H1 (cell line): ENCODE results near the gene MICU1. TPM values are rescaled to one million over a fixed set of nuclear protein-coding genes. Genes with fewer than 3 reads are reported as not detected.
"Not testable (repeated sequence)": the region's sequence is repeated elsewhere in the genome, so short reads cannot be mapped to it uniquely, and the experiment has no call there.

ENCODE experiments used
- CTCF ChIA-PET: fragments of 300-600 bp; sonication (Branson Sonifier 250); formaldehyde crosslinking; loops from one replicate; lab custom pipeline; 2021; ENCODE audit not compliant: partially characterized antibody; lab: Charles Lee
- POLR2A ChIA-PET: fragments of 300-600 bp; sonication (Branson Sonifier 250); formaldehyde crosslinking; loops from one replicate; lab custom pipeline; 2021; ENCODE audit warnings: inconsistent platforms; ENCODE audit not compliant: partially characterized antibody; lab: Charles Lee
- DNase-seq, 2 experiments: peaks; one replicate each; pipeline versions ENCODE4 v3.0.0 to v3.0.0-alpha.2; 2010 to 2022; ENCODE audit warnings: low spot score in 2 of 2, low read depth in 1 of 2, mixed read lengths in 1 of 2
- FAIRE-seq: peaks from 2 replicates; lab custom pipeline; 2011; peaks lifted over from hg19 to GRCh38; lab: Jason Lieb, UNC
- H2AFZ ChIP-seq: 2 replicates; pipeline ENCODE4 v1.8.1; 2012; ENCODE audit warnings: low read length, inconsistent platforms
- H2AK5ac ChIP-seq: 2 replicates; pipeline ENCODE4 v1.6.1; 2013; ENCODE audit warnings: low read depth, low read length
- H2BK120ac ChIP-seq: replicated peaks from 2 replicates; pipeline ENCODE3; 2013; ENCODE audit warnings: low read depth, low read length, inconsistent platforms
- H2BK12ac ChIP-seq: 2 replicates; pipeline ENCODE4 v1.6.1; 2013; ENCODE audit warnings: low read depth, low read length
- H2BK15ac ChIP-seq: 2 replicates; pipeline ENCODE4 v1.6.1; 2013; ENCODE audit warnings: low read length
- H2BK20ac ChIP-seq: 2 replicates; pipeline ENCODE4 v1.6.1; 2013; ENCODE audit warnings: low read length
- H2BK5ac ChIP-seq: 2 replicates; pipeline ENCODE4 v1.6.1; 2013; ENCODE audit warnings: low read depth, low read length
- H3K14ac ChIP-seq: 2 replicates; pipeline ENCODE4 v1.6.1; 2013; ENCODE audit warnings: inconsistent platforms; ENCODE audit not compliant: insufficient read length
- H3K18ac ChIP-seq: 2 replicates; pipeline ENCODE4 v1.6.1; 2013; ENCODE audit warnings: low read length; ENCODE audit errors: extremely low read depth
- H3K23ac ChIP-seq: 2 replicates; pipeline ENCODE4 v1.6.1; 2013; ENCODE audit warnings: inconsistent platforms; ENCODE audit not compliant: insufficient read length
- H3K23me2 ChIP-seq: 2 replicates; pipeline ENCODE4 v1.6.1; 2013; ENCODE audit warnings: low read depth, low read length
- H3K27ac ChIP-seq: 2 replicates; pipeline ENCODE4 v1.6.1; 2011; ENCODE audit warnings: low read depth, low read length, inconsistent platforms
- H3K27me3 ChIP-seq, 4 experiments: replicated peaks in 1 of 4; 1 replicate in 1 of 4; 2 replicates in 3 of 4; pipeline versions ENCODE4 v1.6.1 to v1.8.1; 2011 to 2013; ENCODE audit warnings: low read length in 3 of 4, mild to moderate bottlenecking in 3 of 4, inconsistent platforms in 2 of 4, mixed read lengths in 2 of 4, moderate library complexity in 1 of 4; ENCODE audit not compliant: control insufficient read depth in 3 of 4, insufficient read depth in 3 of 4; ENCODE audit errors: extremely low read depth in 1 of 4
- H3K36me3 ChIP-seq, 4 experiments: 2 replicates each; pipeline versions ENCODE4 v1.6.1 to v1.8.1; 2011 to 2013; ENCODE audit warnings: mild to moderate bottlenecking in 4 of 4, low read length in 3 of 4, moderate library complexity in 2 of 4, control low read depth in 1 of 4, inconsistent platforms in 1 of 4; ENCODE audit not compliant: insufficient read depth in 4 of 4, control insufficient read depth in 2 of 4
- H3K4ac ChIP-seq: replicated peaks from 2 replicates; pipeline ENCODE3; 2013; ENCODE audit warnings: low read length, low read depth, mixed read lengths, inconsistent platforms; ENCODE audit not compliant: insufficient read length
- H3K4me1 ChIP-seq, 4 experiments: replicated peaks in 1 of 4; 1 replicate in 1 of 4; 2 replicates in 3 of 4; pipeline versions ENCODE4 v1.6.1 to v1.8.1; 2011 to 2013; ENCODE audit warnings: low read length in 3 of 4, inconsistent platforms in 2 of 4, mixed read lengths in 1 of 4; ENCODE audit not compliant: insufficient read depth in 4 of 4, control insufficient read depth in 3 of 4
- H3K4me2 ChIP-seq, 2 experiments: 2 replicates each; pipeline versions ENCODE4 v1.6.1 to v1.8.1; 2011 to 2013; ENCODE audit warnings: low read depth in 2 of 2, low read length in 2 of 2, control low read depth in 1 of 2, inconsistent platforms in 1 of 2, mild to moderate bottlenecking in 1 of 2; ENCODE audit not compliant: insufficient read depth in 1 of 2
- H3K4me3 ChIP-seq, 4 experiments: fragments of 200-600, 300-600 bp in 1 of 4; sonication (generic), shearing (Covaris generic), sonication (Bioruptor Twin) in 1 of 4; 2 replicates each; pipeline versions ENCODE4 v1.5.1 to v1.8.1; 2011 to 2016; ENCODE audit warnings: low read length in 4 of 4, low read depth in 3 of 4, control low read depth in 2 of 4, inconsistent platforms in 2 of 4, mild to moderate bottlenecking in 2 of 4, mixed read lengths in 1 of 4, moderate library complexity in 1 of 4; ENCODE audit not compliant: insufficient read depth in 2 of 4; ENCODE audit errors: extremely low read depth in 1 of 4
- H3K56ac ChIP-seq: replicated peaks from 2 replicates; pipeline ENCODE3; 2013; ENCODE audit warnings: low read depth, mild to moderate bottlenecking, mixed read lengths, low read length, inconsistent platforms; ENCODE audit not compliant: insufficient read length
- H3K79me1 ChIP-seq: 2 replicates; pipeline ENCODE4 v1.6.1; 2013; ENCODE audit warnings: low read depth, low read length, control low read depth
- H3K79me2 ChIP-seq, 2 experiments: 2 replicates each; pipeline versions ENCODE4 v1.6.1 to v1.8.1; 2012 to 2013; ENCODE audit warnings: low read length in 2 of 2, mild to moderate bottlenecking in 2 of 2, inconsistent platforms in 1 of 2; ENCODE audit not compliant: insufficient read depth in 2 of 2, control insufficient read depth in 1 of 2
- H3K9ac ChIP-seq, 4 experiments: replicated peaks in 1 of 4; 1 replicate in 1 of 4; 2 replicates in 3 of 4; pipeline versions ENCODE4 v1.6.1 to v1.8.1; 2011 to 2013; ENCODE audit warnings: low read depth in 3 of 4, low read length in 3 of 4, control low read depth in 2 of 4, mild to moderate bottlenecking in 2 of 4, moderate library complexity in 2 of 4, inconsistent platforms in 1 of 4; ENCODE audit errors: extremely low read depth in 1 of 4
- H3K9me3 ChIP-seq, 2 experiments: 2 replicates each; pipeline versions ENCODE4 v1.6.1 to v1.8.1; 2012 to 2013; ENCODE audit warnings: mild to moderate bottlenecking in 2 of 2, moderate library complexity in 2 of 2, control low read depth in 1 of 2, inconsistent platforms in 1 of 2, low read depth in 1 of 2, low read length in 1 of 2, mixed read lengths in 1 of 2; ENCODE audit not compliant: insufficient read depth in 2 of 2
- H4K20me1 ChIP-seq, 2 experiments: replicated peaks in 1 of 2; 2 replicates each; pipeline versions ENCODE3 to v1.8.1; 2011 to 2013; ENCODE audit warnings: inconsistent platforms in 2 of 2, low read length in 2 of 2, mild to moderate bottlenecking in 1 of 2; ENCODE audit not compliant: insufficient read depth in 2 of 2, control insufficient read depth in 1 of 2
- H4K5ac ChIP-seq: 2 replicates; pipeline ENCODE4 v1.6.1; 2013; ENCODE audit warnings: low read length, low read depth, mixed read lengths, inconsistent platforms; ENCODE audit not compliant: insufficient read length
- H4K8ac ChIP-seq: 2 replicates; pipeline ENCODE4 v1.8.0; 2013; ENCODE audit warnings: mild to moderate bottlenecking, moderate library complexity, low read length, inconsistent platforms; ENCODE audit not compliant: insufficient read depth; ENCODE audit errors: extremely low read depth
- H4K91ac ChIP-seq: replicated peaks from 2 replicates; pipeline ENCODE3; 2013; ENCODE audit warnings: low read length, mixed read lengths, inconsistent platforms; ENCODE audit not compliant: insufficient read length
- WGBS, 2 experiments: shearing (Covaris generic) in 1 of 2; methylation state at CpG; one replicate each; pipeline versions ENCODE4 v1.1.6 to v1.1.7; 2013 to 2015; ENCODE audit warnings: low lambda C conversion rate in 2 of 2, mixed read lengths in 2 of 2, inconsistent platforms in 1 of 2, low coverage in 1 of 2, missing lambda C conversion rate in 1 of 2; ENCODE audit not compliant: insufficient replicate concordance in 2 of 2, insufficient coverage in 1 of 2, insufficient read length in 1 of 2; ENCODE audit errors: extremely low coverage in 1 of 2, missing lambda C conversion rate in 1 of 2; 5-methylcytosine and 5-hydroxymethylcytosine counted together
- polyA plus RNA-seq, 7 experiments: library from polyadenylated mRNA; depleted of rRNA in 3 of 7; stranded (reverse) in 5 of 7; unstranded in 2 of 7; fragments of >200 nt in 5 of 7; fragments of 200-250 nt in 2 of 7; gene quantifications; 1 replicate in 5 of 7; 2 replicates in 1 of 7; 4 replicates in 1 of 7; pipeline versions ENCODE4 v1.2.1 to v1.2.3, GENCODE V29; 2011 to 2013; ENCODE audit warnings: missing spikeins in 2 of 7, mixed read lengths in 2 of 7
- total RNA-seq: library from RNA; stranded (reverse); fragmentation: NEBNext Ultra II Directional; extraction: Animal tissue kit (Norgen Biotek cat#: 25700); gene quantifications from 2 replicates; pipeline ENCODE4 v1.2.1, GENCODE V29; 2021

MICU1 gene
- total and polyA plus RNA-seq, 2 of the 8 experiments (the other 6 are each of a cell fraction or from before 2014, with no cell fraction given): 18.0 to 36.7 TPM

DNA sequence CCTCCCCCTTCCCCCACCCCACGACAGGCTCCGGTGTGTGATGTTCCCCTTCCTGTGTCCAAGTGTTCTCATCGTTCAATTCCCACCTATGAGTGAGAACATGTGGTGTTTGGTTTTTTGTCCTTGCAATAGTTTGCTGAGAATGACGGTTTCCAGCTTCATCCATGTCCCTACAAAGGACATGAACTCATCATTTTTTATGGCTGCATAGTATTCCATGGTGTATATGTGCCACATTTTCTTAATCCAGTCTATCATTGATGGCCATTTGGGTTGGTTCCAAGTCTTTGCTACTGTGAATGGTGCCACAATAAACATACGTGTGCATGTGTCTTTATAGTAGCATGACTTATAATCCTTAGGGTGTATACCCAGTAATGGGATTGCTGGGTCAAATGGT lies 48.3 kb upstream of the MICU1 start:
- POLR2A ChIA-PET, H3K9me3 ChIP-seq, H3K27ac ChIP-seq, H3K23me2 ChIP-seq, H2BK12ac ChIP-seq, H3K4ac ChIP-seq, H4K5ac ChIP-seq, H2BK20ac ChIP-seq, H4K20me1 ChIP-seq, H2BK15ac ChIP-seq, H3K4me1 ChIP-seq, H2AK5ac ChIP-seq, H2BK120ac ChIP-seq, H3K4me2 ChIP-seq, H3K79me2 ChIP-seq, FAIRE-seq, DNase-seq, H3K56ac ChIP-seq, H3K14ac ChIP-seq, H2BK5ac ChIP-seq, H3K9ac ChIP-seq, H3K79me1 ChIP-seq, H3K23ac ChIP-seq, H2AFZ ChIP-seq, H4K91ac ChIP-seq, H3K18ac ChIP-seq, H3K27me3 ChIP-seq, H3K36me3 ChIP-seq, H3K4me3 ChIP-seq, H4K8ac ChIP-seq: not testable (repeated sequence)
- WGBS, 2 experiments: 82% methylated on average over 5 of the region's 5 CpGs; no CpG with 5 or more reads in 1 of the 2 experiments
- CTCF ChIA-PET: interaction anchor here (0.6 kb wide), 1 partner anchor 75 kb away, joined by 3 read pairs; no protein-coding TSS in a partner anchor
